Measurements from ENCODE around the gene PCDHGA9.
A peak's percentile ranks its signal among the peaks of the same experiment; 100 is the strongest.
"Not testable (repeated sequence)": the region's sequence is repeated elsewhere in the genome, so short reads cannot be mapped to it uniquely, and the experiment has no call there.

The PCDHGA9 gene

GRCh38 chr5:141389153-141390042 is 13.2 kb upstream of the PCDHGA9 start:
- no peak for DNase-seq (ENCODE audit: low spot score)
- no peak for TF ChIP-seq CTCF (IDR thresholded peaks at IDR 0.05; ENCODE audit: extremely low read depth, missing control alignments)

GRCh38 chr5:141392429-141393198 is 10.0 kb upstream of the PCDHGA9 start, which contains the start of gene PCDHGA8:
Gene PCDHGA8 (plus strand): TSS chr5:141392633. CDS start chr5:141392814, 181 bp downstream.
- no peak for TF ChIP-seq CTCF (IDR thresholded peaks at IDR 0.05; ENCODE audit: extremely low read depth, missing control alignments)

GRCh38 chr5:141393267-141393666 is 9.3 kb upstream of the PCDHGA9 start:
- no peak for DNase-seq (ENCODE audit: low spot score)
- TF ChIP-seq CTCF (IDR thresholded peaks at IDR 0.05; ENCODE audit: extremely low read depth, missing control alignments): no peak

More at GRCh38 chr5:141392429-141393198, 10.0 kb upstream of the PCDHGA9 start, which contains the start of gene PCDHGA8:
- no peak for DNase-seq (ENCODE audit: low spot score)

- not testable (repeated sequence) for DNase-seq (ENCODE audit: low spot score)
Observed at GRCh38 chr5:141394401-141395187, 8.0 kb upstream of the PCDHGA9 start.

- peak; percentile 81 for DNase-seq (ENCODE audit: low spot score)
- peak; percentile 62 for TF ChIP-seq CTCF (IDR thresholded peaks at IDR 0.05; ENCODE audit: extremely low read depth, missing control alignments)
Observed at GRCh38 chr5:141397756-141398551, 4.6 kb upstream of the PCDHGA9 start, which contains the start of gene PCDHGB5. Gene PCDHGB5 (plus strand): TSS chr5:141397947. CDS start chr5:141398128, 181 bp downstream.

- no peak for DNase-seq (ENCODE audit: low spot score)
- TF ChIP-seq CTCF (IDR thresholded peaks at IDR 0.05; ENCODE audit: extremely low read depth, missing control alignments): no peak
Observed at GRCh38 chr5:141398608-141399007, 4.0 kb upstream of the PCDHGA9 start.
